Activated CD8-positive, alpha-beta T cell treated with anti-CD3 and anti-CD28 coated beads for 36 hours (primary cell): ENCODE measurements around the gene CCDC183. TPM values are rescaled to one million over a fixed set of nuclear protein-coding genes. Genes with fewer than 3 reads are reported as not detected.

Source experiments
- ATAC-seq: fragments of 200-7000 bp; cut with Tn5 transposase; one replicate; pipeline ENCODE4 v1.10.0; 2021; ENCODE audit warnings: mild to moderate bottlenecking, moderate library complexity
- CTCF ChIA-PET: fragments of 350-600 bp; sonication (Branson Sonifier 250); formaldehyde crosslinking; loops from one replicate; lab custom pipeline; 2021; ENCODE audit warnings: antibody characterized with exemption; lab: Charles Lee
- POLR2A ChIA-PET: fragments of 350-600 bp; sonication (Branson Sonifier 250); formaldehyde crosslinking; loops from one replicate; lab custom pipeline; 2021; ENCODE audit warnings: antibody characterized with exemption; lab: Charles Lee
- DNase-seq: peaks from one replicate; pipeline ENCODE4 v3.0.0-alpha.2; 2020
- H3K27ac Mint-ChIP-seq: one replicate; pipeline ENCODE4 v1.8.0; 2021; ENCODE audit warnings: mild to moderate bottlenecking, mixed read lengths
- H3K27me3 Mint-ChIP-seq: one replicate; pipeline ENCODE4 v1.8.0; 2021; ENCODE audit warnings: mixed read lengths
- H3K36me3 Mint-ChIP-seq: one replicate; pipeline ENCODE4 v1.8.0; 2021; ENCODE audit warnings: low read depth, mixed read lengths
- H3K4me1 Mint-ChIP-seq: one replicate; pipeline ENCODE4 v1.8.0; 2021; ENCODE audit warnings: low read depth, mixed read lengths
- H3K4me3 Mint-ChIP-seq: one replicate; pipeline ENCODE4 v1.8.0; 2021; ENCODE audit warnings: mild to moderate bottlenecking, moderate library complexity, mixed read lengths
- H3K9me3 Mint-ChIP-seq: one replicate; pipeline ENCODE4 v1.8.0; 2021; ENCODE audit warnings: mixed read lengths
- intact Hi-C: fragments of 100-400 bp; cut with micrococcal nuclease; formaldehyde crosslinking; loops from one replicate; pipeline ENCODE4 v1.10.0; 2022
- total RNA-seq, 2 experiments: library from RNA; stranded (reverse); gene quantifications; one replicate each; pipeline ENCODE4 v1.2.3, GENCODE V29; 2021
- TF ChIP-seq, protein P1 (sequence below): fragments of 200-600 bp; IDR thresholded peaks from one replicate; pipeline ENCODE4 v1.8.0; 2022; ENCODE audit warnings: antibody characterized with exemption, mild to moderate bottlenecking

The CCDC183 gene
- total RNA-seq, 2 experiments from 2014 or later: 0.20 to 0.34 TPM

DNA sequence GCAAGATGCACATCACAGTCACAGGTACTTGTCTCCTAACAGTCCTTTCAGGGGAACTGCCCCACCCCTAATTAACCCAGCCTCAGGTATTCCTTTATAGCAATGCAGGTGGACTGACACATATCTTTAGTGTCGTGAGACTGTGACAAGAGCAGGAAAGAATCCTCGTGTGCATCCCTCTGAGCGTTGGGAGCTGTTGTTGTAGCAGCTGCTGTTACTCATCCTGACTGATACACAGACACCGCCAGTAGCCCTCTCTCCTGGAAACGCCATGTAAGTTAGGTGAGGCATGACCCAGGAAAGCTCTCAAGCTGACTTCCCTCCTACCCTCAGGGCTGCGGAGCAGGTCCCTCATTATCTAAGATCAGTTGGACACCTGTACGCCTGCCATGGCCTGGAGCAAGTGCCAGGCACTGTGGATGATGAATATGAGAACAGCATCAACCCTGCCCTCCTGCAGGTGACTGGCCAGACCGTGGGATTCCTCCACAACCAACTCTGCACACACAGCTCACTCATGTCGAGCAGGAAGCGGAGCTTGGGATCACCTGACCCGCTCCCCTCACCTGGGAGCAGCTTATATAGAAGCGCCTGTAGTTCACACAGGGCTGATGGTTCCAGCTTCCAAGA is 21.6 kb upstream of the CCDC183 start:
- Mint-ChIP-seq H3K27me3 (peaks cover 13% of the 10 kb centered on the region), H3K4me3 (no peak overlapping the region)

DNA sequence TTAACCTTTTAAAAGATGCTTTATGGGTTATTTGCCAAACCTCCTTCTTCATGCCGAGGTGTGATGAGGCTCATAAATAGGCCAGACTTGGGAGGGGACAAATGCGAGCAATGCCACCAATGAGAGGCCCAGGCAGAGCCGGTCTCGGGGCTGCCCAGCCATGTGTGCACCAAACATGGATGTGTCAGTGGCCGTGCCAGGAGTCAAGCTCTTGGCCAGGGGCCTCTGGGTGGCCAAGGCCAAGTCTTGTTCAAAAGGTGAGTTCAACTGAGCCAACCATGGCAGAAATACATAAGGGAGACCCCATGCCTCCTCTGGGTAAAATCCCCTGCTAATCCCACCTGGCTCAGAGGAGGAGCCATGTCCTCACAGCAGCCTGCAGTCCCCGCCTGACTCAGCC is 20.9 kb upstream of the CCDC183 start:
- no peak for DNase-seq
- H3K4me3 Mint-ChIP-seq: no peak overlapping the region
- no peak for ATAC-seq
- H3K9me3 Mint-ChIP-seq: peaks cover 8% of the 10 kb centered on the region
- H3K27me3 Mint-ChIP-seq: peaks cover 11% of the 10 kb centered on the region
- intact Hi-C loops: no loop called here
- peaks cover 3% of the 10 kb centered on the region for H3K4me1 Mint-ChIP-seq
- H3K36me3 Mint-ChIP-seq: no peaks in the 10 kb centered on the region
- CTCF ChIA-PET: interaction anchor here (0.7 to 1.4 kb wide), 2 partner anchors 9 to 104 kb away, joined by 3 to 4 read pairs; no protein-coding TSS in a partner anchor
- TF ChIP-seq, protein P1, sequence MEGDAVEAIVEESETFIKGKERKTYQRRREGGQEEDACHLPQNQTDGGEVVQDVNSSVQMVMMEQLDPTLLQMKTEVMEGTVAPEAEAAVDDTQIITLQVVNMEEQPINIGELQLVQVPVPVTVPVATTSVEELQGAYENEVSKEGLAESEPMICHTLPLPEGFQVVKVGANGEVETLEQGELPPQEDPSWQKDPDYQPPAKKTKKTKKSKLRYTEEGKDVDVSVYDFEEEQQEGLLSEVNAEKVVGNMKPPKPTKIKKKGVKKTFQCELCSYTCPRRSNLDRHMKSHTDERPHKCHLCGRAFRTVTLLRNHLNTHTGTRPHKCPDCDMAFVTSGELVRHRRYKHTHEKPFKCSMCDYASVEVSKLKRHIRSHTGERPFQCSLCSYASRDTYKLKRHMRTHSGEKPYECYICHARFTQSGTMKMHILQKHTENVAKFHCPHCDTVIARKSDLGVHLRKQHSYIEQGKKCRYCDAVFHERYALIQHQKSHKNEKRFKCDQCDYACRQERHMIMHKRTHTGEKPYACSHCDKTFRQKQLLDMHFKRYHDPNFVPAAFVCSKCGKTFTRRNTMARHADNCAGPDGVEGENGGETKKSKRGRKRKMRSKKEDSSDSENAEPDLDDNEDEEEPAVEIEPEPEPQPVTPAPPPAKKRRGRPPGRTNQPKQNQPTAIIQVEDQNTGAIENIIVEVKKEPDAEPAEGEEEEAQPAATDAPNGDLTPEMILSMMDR: no peak
- POLR2A ChIA-PET: no interaction called here
- no peak overlapping the region for H3K27ac Mint-ChIP-seq

More for the DNA sequence above, 21.6 kb upstream of the CCDC183 start:
- intact Hi-C loops: no loop called here
- CTCF ChIA-PET: interaction anchor here (0.7 to 1.4 kb wide), 2 partner anchors 8 to 103 kb away, joined by 3 to 4 read pairs; no protein-coding TSS in a partner anchor
- Mint-ChIP-seq H3K27ac (no peak overlapping the region), H3K9me3 (peaks cover 8% of the 10 kb centered on the region), H3K4me1 (peaks cover 4% of the 10 kb centered on the region), H3K36me3 (no peaks in the 10 kb centered on the region)
- DNase-seq (no peak), ATAC-seq (no peak)
- POLR2A ChIA-PET: no interaction called here
- TF ChIP-seq, protein P1: no peak

DNA sequence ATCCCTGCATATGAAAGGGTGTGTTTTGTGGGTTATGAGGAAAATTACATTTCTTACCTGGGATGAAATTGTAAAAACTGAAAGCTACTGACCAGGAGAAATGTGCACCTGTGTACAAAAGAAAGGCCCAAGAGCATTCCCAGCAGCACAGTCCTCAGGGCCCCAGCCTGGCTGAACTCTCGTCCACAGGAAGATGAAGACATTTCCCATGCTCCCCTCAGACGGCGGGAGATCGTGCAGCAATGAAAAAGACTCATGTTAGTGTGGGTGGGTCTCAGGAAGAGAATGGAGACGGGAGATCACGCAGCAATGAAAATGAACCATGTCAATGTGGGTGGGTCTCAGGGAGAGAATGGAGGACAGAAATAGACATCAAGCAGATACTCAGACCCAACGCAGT is 19.2 kb upstream of the CCDC183 start:
- Mint-ChIP-seq H3K27ac (no peak overlapping the region), H3K27me3 (peaks cover 12% of the 10 kb centered on the region), H3K9me3 (peaks cover 8% of the 10 kb centered on the region), H3K4me3 (no peak overlapping the region), H3K4me1 (peaks cover 3% of the 10 kb centered on the region), H3K36me3 (no peaks in the 10 kb centered on the region)
- DNase-seq (no peak), ATAC-seq (no peak)
- intact Hi-C loops: no loop called here
- POLR2A ChIA-PET: interaction anchor here (0.7 kb wide), 1 partner anchor 352 kb away, joined by 3 read pairs; no protein-coding TSS in a partner anchor
- TF ChIP-seq, protein P1: no peak
- CTCF ChIA-PET: interaction anchor here (1.2 to 2.4 kb wide), 6 partner anchors 8 to 117 kb away, joined by 3 to 15 read pairs (median 8); no protein-coding TSS in a partner anchor

- ATAC-seq (no peak), DNase-seq (no peak)
- TF ChIP-seq, protein P1: no peak
- intact Hi-C loops: no loop called here
- Mint-ChIP-seq H3K27me3 (peaks cover 12% of the 10 kb centered on the region), H3K27ac (no peak overlapping the region), H3K9me3 (peaks cover 8% of the 10 kb centered on the region), H3K4me1 (peaks cover 3% of the 10 kb centered on the region), H3K4me3 (no peak overlapping the region), H3K36me3 (no peaks in the 10 kb centered on the region)
- ChIA-PET POLR2A (interaction anchor here (0.7 kb wide), 2 partner anchors 215 to 352 kb away, joined by 3 to 4 read pairs; partner anchors contain the start of gene PAXX), CTCF (interaction anchor here (1.0 to 2.4 kb wide), 11 partner anchors 8 to 293 kb away, joined by 3 to 15 read pairs (median 4); partner anchors contain the start of gene SAPCD2)
Observed at GRCh38 chr9:136777359-136777758, 18.8 kb upstream of the CCDC183 start.

- no peak overlapping the region for H3K4me3 Mint-ChIP-seq
- no peak for DNase-seq
- no peak for ATAC-seq
- ChIA-PET CTCF (no interaction called here), POLR2A (no interaction called here)
- peaks cover 4% of the 10 kb centered on the region for H3K4me1 Mint-ChIP-seq
- no peaks in the 10 kb centered on the region for H3K9me3 Mint-ChIP-seq
- H3K36me3 Mint-ChIP-seq: no peaks in the 10 kb centered on the region
- H3K27me3 Mint-ChIP-seq: peaks cover 12% of the 10 kb centered on the region
- no peak overlapping the region for H3K27ac Mint-ChIP-seq
- TF ChIP-seq, protein P1: no peak
- intact Hi-C loops: no loop called here
Observed at GRCh38 chr9:136779808-136780207, 16.3 kb upstream of the CCDC183 start.
